AG09309 (cell line): ENCODE results near the gene LGI4.

Experiments used
- DNase-seq: peaks from one replicate; pipeline ENCODE4 v3.0.0-alpha.2; 2010; ENCODE audit warnings: low read depth
- H3K4me3 ChIP-seq: 2 replicates; pipeline ENCODE4 v1.5.1; 2011; ENCODE audit warnings: mild to moderate bottlenecking, low read depth, low read length, moderate library complexity; ENCODE audit not compliant: control insufficient read depth
- TF ChIP-seq, protein P1 (sequence below): IDR thresholded peaks from 2 replicates; pipeline ENCODE4 v1.5.1; 2011; ENCODE audit warnings: mild to moderate bottlenecking, low read depth, low read length, inconsistent platforms; ENCODE audit not compliant: insufficient read depth, control insufficient read depth; ENCODE audit errors: missing control alignments

LGI4 gene

DNA sequence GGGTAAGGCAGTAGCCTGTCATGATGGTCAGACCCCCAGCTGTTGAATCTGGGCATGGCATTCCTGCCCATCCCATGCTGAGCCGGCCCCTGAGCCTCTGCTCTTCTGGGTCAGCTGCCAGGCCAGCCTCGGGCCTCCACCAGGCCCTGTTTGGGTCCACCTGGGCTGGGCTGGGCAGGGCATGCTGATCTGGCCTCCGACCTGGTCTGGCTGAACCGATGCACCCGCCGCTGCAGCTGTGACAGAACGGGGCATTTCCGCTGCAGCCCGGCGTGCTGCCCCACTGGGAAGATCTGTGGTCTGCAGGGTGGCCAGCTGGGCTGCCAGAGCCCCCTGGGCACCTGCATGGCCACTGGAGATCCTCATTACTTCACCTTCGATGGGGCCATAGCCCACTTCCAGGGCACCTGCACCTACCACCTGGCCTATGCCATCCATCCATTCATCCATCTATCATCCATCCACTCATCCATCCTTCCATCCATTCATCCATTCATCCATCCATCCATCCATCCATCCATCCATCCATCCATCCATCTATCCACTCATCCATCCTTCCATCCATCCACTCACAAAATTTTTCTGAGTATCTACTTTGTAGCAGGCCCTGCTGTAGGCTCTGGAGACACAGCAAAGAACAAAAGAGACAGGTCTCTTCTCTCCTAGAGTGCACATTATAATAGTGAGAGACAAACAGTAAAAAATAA, 40.8 kb downstream of the LGI4 start:
- H3K4me3 ChIP-seq = no peak overlapping the region
- no peak for DNase-seq
- TF ChIP-seq, protein P1, sequence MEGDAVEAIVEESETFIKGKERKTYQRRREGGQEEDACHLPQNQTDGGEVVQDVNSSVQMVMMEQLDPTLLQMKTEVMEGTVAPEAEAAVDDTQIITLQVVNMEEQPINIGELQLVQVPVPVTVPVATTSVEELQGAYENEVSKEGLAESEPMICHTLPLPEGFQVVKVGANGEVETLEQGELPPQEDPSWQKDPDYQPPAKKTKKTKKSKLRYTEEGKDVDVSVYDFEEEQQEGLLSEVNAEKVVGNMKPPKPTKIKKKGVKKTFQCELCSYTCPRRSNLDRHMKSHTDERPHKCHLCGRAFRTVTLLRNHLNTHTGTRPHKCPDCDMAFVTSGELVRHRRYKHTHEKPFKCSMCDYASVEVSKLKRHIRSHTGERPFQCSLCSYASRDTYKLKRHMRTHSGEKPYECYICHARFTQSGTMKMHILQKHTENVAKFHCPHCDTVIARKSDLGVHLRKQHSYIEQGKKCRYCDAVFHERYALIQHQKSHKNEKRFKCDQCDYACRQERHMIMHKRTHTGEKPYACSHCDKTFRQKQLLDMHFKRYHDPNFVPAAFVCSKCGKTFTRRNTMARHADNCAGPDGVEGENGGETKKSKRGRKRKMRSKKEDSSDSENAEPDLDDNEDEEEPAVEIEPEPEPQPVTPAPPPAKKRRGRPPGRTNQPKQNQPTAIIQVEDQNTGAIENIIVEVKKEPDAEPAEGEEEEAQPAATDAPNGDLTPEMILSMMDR = no peak

GRCh38 chr19:35093430-35093829, 41.4 kb downstream of the LGI4 start:
- TF ChIP-seq, protein P1 = no peak
- DNase-seq = no peak
- H3K4me3 ChIP-seq = no peak overlapping the region

- TF ChIP-seq, protein P1 = peak; percentile 69
- no peak for DNase-seq
- no peak overlapping the region for H3K4me3 ChIP-seq
These were observed 44.2 kb downstream of the LGI4 start for GRCh38 chr19:35090506-35091214.

GRCh38 chr19:35090160-35090505, 44.7 kb downstream of the LGI4 start:
- no peak overlapping the region for H3K4me3 ChIP-seq
- TF ChIP-seq, protein P1 = no peak
- no peak for DNase-seq

DNA sequence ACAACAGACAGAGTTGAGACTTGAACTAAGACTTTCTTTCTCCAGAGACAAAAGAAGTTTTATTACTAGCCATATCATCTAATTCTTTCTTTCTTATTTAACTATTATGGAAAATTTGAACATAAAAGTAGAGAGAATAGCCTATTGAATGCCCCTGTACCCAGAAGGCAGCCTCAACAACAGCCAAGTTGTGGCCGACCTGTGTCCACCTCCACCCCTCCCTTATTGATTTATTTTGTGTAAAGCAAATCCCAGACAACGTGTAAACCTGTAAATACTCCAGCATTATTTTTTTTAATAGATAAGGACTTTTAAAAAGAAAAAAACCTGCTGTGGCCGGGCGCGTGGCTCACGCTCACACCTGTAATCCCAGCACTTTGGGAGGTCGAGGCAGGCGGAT, 45.3 kb downstream of the LGI4 start:
- DNase-seq = no peak
- H3K4me3 ChIP-seq = no peak overlapping the region

GRCh38 chr19:35088131-35088913, 46.5 kb downstream of the LGI4 start:
- peak; percentile 66 for DNase-seq
- H3K4me3 ChIP-seq = no peak overlapping the region
- TF ChIP-seq, protein P1 = no peak

More for the DNA sequence above, 45.3 kb downstream of the LGI4 start:
- TF ChIP-seq, protein P1 = no peak
